ENCODE measurements around the gene OR2B2. TPM values are rescaled to one million over a fixed set of nuclear protein-coding genes. Genes with fewer than 3 reads are reported as not detected.

Gene OR2B2
- total RNA-seq, 1 experiment from 2014 or later, result not detected

DNA sequence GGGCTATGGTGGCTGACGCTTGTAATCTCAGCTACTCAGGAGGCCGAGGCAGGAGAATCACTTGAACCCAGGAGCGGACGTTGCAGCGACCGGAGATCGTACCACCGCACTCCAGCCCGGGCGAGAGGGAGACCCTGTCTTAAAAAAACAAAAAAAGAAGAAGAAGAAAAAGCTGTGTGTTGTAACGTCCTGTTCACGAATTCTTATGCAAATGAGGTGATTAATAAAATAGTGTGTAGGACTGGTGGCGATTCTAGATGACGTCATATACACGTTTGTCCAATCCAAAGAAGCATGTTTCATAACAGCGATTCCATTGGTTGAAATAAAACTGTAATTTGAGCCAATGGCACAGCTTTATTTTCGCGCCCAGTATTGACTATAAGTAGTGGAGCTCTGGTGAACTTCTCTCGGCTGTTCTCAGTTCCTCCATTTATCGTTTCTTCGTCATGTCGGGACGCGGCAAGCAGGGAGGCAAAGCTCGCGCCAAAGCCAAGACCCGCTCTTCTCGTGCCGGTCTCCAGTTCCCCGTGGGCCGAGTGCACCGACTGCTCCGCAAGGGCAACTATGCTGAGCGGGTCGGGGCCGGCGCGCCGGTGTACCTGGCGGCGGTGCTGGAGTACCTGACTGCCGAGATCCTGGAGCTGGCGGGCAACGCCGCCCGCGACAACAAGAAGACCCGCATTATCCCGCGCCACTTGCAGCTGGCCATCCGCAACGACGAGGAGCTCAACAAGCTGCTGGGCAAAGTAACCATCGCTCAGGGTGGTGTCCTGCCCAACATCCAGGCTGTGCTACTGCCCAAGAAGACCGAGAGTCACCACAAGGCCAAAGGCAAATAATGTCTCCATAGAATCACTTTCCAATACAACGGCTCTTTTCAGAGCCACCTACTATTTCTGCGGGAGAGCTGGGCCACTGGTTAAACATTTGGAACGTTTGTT is 47.0 kb downstream of the OR2B2 start:
- intact Hi-C loops (cut with micrococcal nuclease; ENCODE audit: unreplicated experiment), result loop anchor here (2.0 kb wide), 1 partner anchor 26 kb away; a partner anchor contains a TSS
- peak; percentile 97 for DNase-seq (ENCODE audit: low spot score)
- peak overlapping the region; percentile 68 for H3K4me3 ChIP-seq (ENCODE audit: low read depth, low read length, poor library complexity, severe bottlenecking)
- POLR2A ChIA-PET (ENCODE audit: low non-redundant PET), result interaction anchor here (0.6 to 4.7 kb wide), 9 partner anchors 17 to 239 kb away, joined by 3 to 78 read pairs (median 4); a partner anchor contains a TSS
- H3K27ac ChIP-seq (ENCODE audit: low read depth, low read length, poor library complexity, severe bottlenecking), result peak overlapping the region; percentile 93
- H3K27me3 ChIP-seq (replicated peaks; ENCODE audit: insufficient read depth, low read depth, low read length, poor library complexity), result no peaks in the 10 kb centered on the region
- H3K36me3 ChIP-seq (ENCODE audit: insufficient read depth, low read length, poor library complexity, severe bottlenecking), result no peaks in the 10 kb centered on the region
- H3K4me1 ChIP-seq (ENCODE audit: insufficient read depth, low read length, poor library complexity, severe bottlenecking), result peaks cover 7% of the 10 kb centered on the region
- H3K9me3 ChIP-seq (ENCODE audit: low read depth, low read length, poor library complexity, severe bottlenecking), result no peaks in the 10 kb centered on the region
- BruUV-seq (replicated peaks), result TSS peak; percentile 99
- CTCF ChIA-PET, result no interaction called here
- TF ChIP-seq EZH2 (IDR thresholded peaks at IDR 0.05; ENCODE audit: borderline replicate concordance, low read depth, low read length, poor library complexity, severe bottlenecking), result no peak
- TF ChIP-seq, protein P1, sequence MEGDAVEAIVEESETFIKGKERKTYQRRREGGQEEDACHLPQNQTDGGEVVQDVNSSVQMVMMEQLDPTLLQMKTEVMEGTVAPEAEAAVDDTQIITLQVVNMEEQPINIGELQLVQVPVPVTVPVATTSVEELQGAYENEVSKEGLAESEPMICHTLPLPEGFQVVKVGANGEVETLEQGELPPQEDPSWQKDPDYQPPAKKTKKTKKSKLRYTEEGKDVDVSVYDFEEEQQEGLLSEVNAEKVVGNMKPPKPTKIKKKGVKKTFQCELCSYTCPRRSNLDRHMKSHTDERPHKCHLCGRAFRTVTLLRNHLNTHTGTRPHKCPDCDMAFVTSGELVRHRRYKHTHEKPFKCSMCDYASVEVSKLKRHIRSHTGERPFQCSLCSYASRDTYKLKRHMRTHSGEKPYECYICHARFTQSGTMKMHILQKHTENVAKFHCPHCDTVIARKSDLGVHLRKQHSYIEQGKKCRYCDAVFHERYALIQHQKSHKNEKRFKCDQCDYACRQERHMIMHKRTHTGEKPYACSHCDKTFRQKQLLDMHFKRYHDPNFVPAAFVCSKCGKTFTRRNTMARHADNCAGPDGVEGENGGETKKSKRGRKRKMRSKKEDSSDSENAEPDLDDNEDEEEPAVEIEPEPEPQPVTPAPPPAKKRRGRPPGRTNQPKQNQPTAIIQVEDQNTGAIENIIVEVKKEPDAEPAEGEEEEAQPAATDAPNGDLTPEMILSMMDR (conservative IDR thresholded peaks at IDR 0.05; ENCODE audit: low read depth, low read length), result no peak

DNA sequence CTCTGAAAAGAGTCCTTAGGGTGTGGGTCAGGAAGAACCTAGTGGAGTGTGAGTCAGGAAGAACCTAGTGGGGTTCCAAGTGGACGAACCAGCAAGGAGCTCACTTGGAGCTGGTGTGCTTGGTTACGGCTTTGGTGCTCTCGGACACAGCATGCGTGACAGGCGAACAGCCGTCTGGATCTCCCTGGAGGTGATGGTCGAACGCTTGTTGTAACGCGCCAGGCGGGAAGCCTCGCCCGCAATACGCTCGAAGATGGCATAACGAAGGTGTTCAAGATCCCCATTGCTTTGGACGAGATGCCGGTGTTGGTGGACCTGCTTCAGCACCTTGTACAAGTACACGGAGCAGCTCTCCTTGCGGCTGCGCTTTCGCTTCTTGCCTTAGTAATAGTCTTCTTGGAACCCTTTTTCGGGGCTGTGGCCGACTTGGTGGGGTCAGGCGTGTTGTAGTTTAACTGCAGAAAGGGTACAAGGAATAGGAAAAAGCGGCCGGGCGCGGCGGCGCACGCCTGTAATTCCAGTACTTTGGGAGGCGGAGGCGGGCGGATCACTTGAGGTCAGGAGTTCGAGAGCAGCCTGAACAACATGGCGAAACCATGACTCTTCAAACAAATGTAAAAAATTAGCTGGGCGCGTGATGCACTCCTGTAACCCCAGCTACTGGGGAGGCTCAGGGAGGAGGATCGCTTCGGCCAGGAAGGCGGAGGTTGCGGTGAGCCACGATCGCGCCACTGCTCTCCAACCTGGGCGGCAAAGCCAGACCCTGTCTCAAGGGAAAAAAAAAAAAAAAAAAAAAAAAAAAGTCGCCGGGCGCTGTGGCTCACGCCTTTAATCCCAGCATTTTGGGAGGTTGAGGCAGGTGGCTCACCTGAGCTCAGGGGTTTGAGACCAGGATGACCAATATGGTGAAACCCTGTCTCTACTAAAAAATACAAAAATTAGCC is 48.0 kb downstream of the OR2B2 start:
- TF ChIP-seq, protein P1 (conservative IDR thresholded peaks at IDR 0.05; ENCODE audit: low read depth, low read length), result no peak
- TF ChIP-seq EZH2 (IDR thresholded peaks at IDR 0.05; ENCODE audit: borderline replicate concordance, low read depth, low read length, poor library complexity, severe bottlenecking), result no peak
- peak overlapping the region; percentile 93 for H3K27ac ChIP-seq (ENCODE audit: low read depth, low read length, poor library complexity, severe bottlenecking)
- ChIA-PET POLR2A (ENCODE audit: low non-redundant PET) (interaction anchor here (0.6 to 4.7 kb wide), 6 partner anchors 16 to 240 kb away, joined by 3 to 78 read pairs (median 4); a partner anchor contains a TSS), CTCF (no interaction called here)
- TSS peak; percentile 36 for BruUV-seq (replicated peaks)
- H3K27me3 ChIP-seq (replicated peaks; ENCODE audit: insufficient read depth, low read depth, low read length, poor library complexity), result no peaks in the 10 kb centered on the region
- no peaks in the 10 kb centered on the region for H3K36me3 ChIP-seq (ENCODE audit: insufficient read depth, low read length, poor library complexity, severe bottlenecking)
- H3K9me3 ChIP-seq (ENCODE audit: low read depth, low read length, poor library complexity, severe bottlenecking), result no peaks in the 10 kb centered on the region
- peak; percentile 34 for DNase-seq (ENCODE audit: low spot score)
- H3K4me1 ChIP-seq (ENCODE audit: insufficient read depth, low read length, poor library complexity, severe bottlenecking), result peaks cover 7% of the 10 kb centered on the region
- peak overlapping the region; percentile 68 for H3K4me3 ChIP-seq (ENCODE audit: low read depth, low read length, poor library complexity, severe bottlenecking)
- intact Hi-C loops (cut with micrococcal nuclease; ENCODE audit: unreplicated experiment), result loop anchor here (2.0 kb wide), 1 partner anchor 25 kb away; a partner anchor contains a TSS

- Histone ChIP-seq H3K9me3 (ENCODE audit: low read depth, low read length, poor library complexity, severe bottlenecking) (no peaks in the 10 kb centered on the region), H3K4me3 (ENCODE audit: low read depth, low read length, poor library complexity, severe bottlenecking) (no peak overlapping the region), H3K4me1 (ENCODE audit: insufficient read depth, low read length, poor library complexity, severe bottlenecking) (no peaks in the 10 kb centered on the region), H3K36me3 (ENCODE audit: insufficient read depth, low read length, poor library complexity, severe bottlenecking) (no peaks in the 10 kb centered on the region), H3K27ac (ENCODE audit: low read depth, low read length, poor library complexity, severe bottlenecking) (peak overlapping the region; percentile 48), H3K27me3 (replicated peaks; ENCODE audit: insufficient read depth, low read depth, low read length, poor library complexity) (no peaks in the 10 kb centered on the region)
- TF ChIP-seq, protein P1 (conservative IDR thresholded peaks at IDR 0.05; ENCODE audit: low read depth, low read length), result no peak
- no peak for TF ChIP-seq EZH2 (IDR thresholded peaks at IDR 0.05; ENCODE audit: borderline replicate concordance, low read depth, low read length, poor library complexity, severe bottlenecking)
- BruUV-seq (replicated peaks), result no TSS peak
- ChIA-PET POLR2A (ENCODE audit: low non-redundant PET) (no interaction called here), CTCF (no interaction called here)
- intact Hi-C loops (cut with micrococcal nuclease; ENCODE audit: unreplicated experiment), result no loop called here
- no peak for DNase-seq (ENCODE audit: low spot score)
Measured at GRCh38 chr6:27862396-27863066, 49.7 kb downstream of the OR2B2 start.
